ENCODE data around the gene ERVFRD-1. TPM values are rescaled to one million over a fixed set of nuclear protein-coding genes. Genes with fewer than 3 reads are reported as not detected.
"Not testable (repeated sequence)": the region's sequence is repeated elsewhere in the genome, so short reads cannot be mapped to it uniquely, and the experiment has no call there.

The ERVFRD-1 gene
- total RNA-seq, 1 donor from 2014 or later, result not detected

DNA sequence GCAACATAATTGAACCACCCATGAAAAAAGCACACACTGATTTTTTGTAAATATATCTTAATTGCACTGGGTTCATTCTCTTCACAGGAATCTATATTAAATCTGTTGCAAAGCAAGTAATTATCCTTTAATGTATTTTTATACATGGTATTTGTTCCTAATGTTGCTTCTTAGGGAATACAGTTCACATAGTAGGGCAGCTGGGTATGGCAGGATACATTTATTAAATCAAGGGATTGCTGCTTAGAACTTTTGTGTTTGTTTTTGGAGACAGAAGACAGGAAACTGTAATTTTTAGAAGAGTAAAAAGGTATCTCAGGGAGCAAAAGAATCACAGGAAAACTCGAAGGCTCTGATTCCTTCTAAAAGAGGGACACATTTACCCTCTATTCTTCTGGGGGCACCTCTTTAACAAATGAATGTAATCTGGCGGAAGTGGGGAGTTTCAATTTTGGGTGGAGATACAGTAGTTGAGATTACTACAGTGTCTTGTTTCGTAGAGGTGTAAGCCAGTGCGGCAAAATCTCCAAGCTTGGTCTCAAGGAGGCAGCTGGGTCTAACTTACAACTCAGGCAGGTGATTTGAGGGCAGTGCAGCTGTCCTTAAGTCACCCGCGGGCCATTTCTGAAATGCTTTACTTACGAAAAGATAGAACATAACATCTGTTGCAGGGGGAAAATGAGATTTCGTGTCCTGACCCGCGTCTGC is 18.7 kb downstream of the ERVFRD-1 start:
- DNase-seq (ENCODE audit: low read depth, low spot score), result no peak

DNA sequence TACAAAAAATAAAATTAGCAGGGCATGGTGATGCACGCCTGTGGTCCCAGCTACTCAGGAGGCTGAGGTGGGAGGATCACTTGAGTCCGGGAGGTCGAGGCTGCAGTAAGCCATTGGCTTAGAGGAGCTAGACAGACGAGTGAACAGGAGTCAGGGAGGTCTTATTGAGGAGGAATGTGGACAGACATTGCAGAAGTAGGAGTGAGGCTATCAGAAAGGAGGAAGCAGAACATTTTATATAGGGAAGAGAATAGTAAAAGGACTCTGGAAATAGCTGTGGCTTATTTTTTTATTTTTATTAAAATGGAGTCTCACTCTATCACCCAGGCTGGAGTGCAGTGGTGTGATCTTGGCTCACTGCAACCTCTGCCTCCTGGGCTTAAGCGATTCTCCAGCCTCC is 20.4 kb downstream of the ERVFRD-1 start:
- not testable (repeated sequence) for DNase-seq (ENCODE audit: low read depth, low spot score)

DNA sequence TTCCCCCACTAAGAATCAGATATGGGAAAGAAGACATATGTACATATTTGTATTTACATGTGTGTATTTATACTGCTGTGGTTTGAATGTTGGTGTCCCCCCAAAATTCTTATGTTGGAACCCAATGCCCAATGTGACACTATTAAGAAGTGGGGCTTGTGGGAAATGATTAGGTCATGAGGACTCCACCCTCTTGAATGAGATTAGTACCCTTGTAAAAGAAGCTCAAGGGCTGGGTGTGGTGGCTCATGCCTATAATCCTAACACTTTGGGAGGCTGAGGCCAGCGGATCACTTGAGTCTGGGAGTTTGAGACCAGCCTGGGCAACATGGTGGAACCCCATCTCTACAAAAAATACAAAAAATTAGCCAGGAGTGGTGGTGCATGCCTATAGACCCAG is 21.8 kb downstream of the ERVFRD-1 start:
- DNase-seq (ENCODE audit: low read depth, low spot score), result no peak

DNA sequence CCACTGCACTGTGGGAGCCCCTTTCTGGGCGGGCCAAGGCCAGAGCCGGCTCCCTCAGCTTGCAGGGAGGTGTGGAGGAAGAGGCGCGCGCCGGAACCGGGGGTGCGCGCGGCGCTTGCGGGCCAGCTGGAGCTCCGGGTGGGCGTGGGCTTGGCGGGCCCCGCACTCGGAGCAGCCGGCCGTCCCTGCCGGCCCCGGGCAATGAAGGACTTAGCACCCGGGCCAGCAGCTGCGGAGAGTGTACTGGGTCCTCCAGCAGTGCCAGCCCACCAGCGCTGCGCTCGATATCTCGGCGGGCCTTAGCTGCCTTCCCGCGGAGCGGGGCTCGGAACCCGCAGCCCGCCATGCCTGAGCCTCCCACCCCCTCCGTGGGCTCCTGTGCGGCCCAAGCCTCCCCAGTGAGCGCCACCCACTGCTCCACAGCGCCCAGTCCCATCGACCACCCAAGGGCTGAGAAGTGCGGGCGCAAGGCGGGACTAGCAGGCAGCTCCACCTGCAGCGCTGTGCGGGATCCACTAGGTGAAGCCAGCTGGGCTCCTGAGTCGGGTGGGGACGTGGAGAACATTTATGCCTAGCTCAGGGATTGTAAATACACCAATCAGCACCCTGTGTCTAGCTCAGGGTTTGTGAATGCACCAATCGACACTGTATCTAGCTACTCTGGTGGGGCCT is 24.2 kb downstream of the ERVFRD-1 start:
- DNase-seq (ENCODE audit: low read depth, low spot score), result not testable (repeated sequence)

DNA sequence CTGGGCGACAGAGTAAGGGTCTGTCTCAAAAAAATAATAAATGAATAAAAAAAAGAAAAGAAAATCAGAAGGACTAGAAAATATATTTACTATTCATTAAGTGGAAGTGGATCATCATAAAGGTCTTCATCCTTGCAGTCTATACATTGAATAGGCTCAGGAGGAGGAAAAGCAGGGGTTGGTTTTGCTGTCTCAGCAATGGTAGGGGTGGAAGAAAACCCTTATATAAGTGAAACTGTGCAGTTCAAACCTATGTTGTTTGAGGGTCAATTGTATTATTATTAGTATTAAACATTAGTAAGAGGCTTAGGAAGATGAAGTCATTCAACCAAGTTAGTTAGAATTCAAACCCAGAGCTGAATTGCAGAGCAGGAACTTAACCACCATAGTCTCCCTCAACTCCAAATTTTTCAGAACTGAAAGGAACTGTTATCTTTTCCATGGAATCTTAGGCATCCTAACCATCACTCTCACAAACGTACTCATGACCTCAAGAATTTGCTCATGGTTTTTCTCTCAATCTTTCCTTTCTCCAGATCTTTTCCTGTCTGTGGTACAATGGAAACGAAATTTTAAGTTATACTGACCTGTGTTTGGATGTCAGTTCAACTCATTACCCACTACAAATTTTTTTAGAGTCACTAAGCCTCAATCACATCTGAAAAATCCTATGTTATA is 25.6 kb downstream of the ERVFRD-1 start:
- no peak for DNase-seq (ENCODE audit: low read depth, low spot score)

DNA sequence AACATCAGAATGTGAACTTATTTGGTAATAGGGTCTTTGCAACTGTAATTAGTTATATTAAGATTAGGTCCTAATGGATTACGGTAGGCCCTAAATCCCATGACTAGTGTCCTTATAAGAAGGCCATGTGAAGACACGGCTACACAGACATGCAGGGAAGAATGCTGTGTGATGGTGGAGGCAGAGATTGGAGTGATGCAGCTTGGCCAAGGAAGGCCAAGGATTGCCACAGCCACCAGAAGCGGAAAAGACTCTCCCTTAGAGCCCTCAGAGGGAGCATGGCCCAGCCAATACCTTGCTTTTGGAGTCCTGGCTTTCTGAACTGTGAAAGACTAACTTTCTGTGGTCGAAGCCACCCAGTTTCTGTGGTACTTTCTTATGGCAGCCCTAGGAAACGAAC is 27.6 kb downstream of the ERVFRD-1 start:
- DNase-seq (ENCODE audit: low read depth, low spot score), result no peak

DNA sequence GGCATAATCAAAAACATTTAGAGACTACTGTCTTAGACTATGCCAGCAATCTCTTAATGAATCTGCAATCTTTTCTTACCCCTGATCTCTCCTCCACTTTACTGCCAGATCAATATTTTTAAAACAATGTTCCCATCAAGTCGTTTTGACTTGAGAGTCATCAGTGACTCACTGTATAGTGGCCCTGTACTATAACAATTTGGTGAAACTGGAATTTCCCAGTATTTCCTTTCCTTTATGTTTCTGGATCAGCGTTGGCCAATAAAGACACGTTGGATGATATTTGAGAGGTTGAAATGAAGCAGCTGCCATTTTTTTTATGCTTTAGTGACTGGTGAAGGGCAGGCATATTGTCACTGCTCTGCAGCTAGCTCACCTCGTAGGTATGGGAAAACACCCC is 28.0 kb downstream of the ERVFRD-1 start:
- no peak for DNase-seq (ENCODE audit: low read depth, low spot score)

DNA sequence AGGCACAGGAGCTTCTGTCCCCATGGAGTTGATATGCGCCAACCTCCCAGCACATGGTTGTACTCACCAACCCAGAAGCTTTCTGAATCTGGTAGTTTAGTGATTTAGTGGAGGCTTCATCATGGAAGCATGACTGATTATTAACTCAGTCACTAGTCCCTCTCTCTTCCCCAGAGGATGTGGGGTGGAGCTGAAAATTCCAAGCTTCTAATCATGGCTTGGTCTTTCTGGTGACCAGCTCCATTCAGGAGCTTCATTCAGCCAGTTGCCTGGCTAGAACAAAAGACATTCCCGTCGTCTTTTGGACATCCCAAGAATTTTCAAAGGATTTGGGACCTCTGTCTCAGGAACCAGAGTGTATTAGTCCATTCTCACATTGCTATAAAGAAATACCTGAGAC is 31.2 kb downstream of the ERVFRD-1 start:
- DNase-seq (ENCODE audit: low read depth, low spot score), result no peak

DNA sequence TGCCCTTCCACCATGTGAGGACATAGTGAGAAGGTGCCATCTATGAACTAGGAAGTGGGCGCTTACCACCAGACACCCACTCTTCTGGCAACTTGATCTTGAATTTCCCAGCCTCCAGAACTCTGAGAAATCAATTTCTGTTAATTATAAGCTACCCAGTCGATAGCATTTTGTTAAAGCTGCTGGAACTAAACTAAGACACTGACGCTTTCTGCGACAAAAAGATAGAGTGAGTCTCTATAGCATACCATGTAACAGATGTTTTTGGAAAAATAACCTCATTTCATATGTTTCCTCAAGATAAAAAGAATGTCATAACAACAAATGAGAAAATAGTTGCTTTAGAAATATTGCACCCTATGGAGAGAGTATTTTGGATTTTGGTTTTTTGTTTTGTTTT is 33.3 kb downstream of the ERVFRD-1 start:
- DNase-seq (ENCODE audit: low read depth, low spot score), result no peak

DNA sequence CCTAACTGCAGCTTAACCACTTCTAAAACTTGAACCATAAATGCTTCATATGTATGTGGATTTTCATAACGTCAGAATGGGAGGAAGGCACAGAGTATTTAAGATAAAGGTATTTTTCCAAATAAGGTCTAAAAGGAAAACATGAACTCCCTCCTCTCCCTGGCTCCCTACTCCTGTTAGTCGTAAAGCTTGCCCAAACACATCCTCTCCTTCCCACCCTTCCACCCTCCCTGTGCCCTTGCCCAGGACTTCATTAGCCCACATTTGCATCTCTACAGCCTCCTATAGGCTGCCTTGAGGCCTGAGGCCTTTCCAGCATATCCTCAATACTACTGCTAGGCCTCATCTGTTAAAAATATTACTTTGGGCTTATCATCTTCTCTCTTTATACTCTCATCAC is 35.0 kb downstream of the ERVFRD-1 start:
- DNase-seq (ENCODE audit: low read depth, low spot score), result no peak

DNA sequence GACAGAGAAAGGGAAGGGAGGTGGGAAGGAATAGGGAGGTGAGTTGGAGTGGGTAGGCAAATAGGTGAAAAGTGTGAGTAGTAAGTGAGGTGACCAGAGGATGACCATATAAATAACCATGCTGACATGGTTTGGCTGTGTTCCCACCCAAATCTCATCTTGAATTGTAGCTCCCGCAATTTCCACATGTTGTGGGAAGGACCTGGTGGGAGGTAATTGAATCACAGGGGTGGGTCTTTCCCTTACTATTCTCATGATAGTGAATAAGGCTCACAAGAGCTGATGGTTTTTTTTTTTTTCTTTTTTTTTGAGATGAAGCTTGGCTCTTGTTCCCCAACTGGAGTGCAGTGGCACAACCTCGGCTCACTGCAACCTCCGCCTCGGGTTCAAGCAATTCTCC is 39.4 kb downstream of the ERVFRD-1 start:
- DNase-seq (ENCODE audit: low read depth, low spot score), result no peak

DNA sequence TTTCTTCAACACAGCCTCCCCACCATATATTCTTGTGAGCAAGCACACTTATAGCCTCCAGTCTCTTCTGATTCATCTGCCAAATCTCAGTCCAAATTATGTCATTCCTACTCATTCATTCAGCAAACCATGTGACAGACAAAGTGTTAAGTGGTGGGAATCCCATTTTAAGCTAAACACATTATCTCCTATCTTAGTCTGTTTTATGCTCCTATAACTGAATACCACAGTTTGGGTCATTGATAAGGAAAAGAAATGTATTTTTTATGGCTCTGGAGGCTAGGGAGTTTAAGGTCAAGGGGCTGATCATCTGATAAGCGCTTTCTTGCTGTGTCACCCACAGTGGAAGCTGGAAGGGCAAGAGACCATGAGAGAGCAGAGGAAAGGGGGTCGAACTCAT is 41.8 kb downstream of the ERVFRD-1 start:
- no peak for DNase-seq (ENCODE audit: low read depth, low spot score)

DNA sequence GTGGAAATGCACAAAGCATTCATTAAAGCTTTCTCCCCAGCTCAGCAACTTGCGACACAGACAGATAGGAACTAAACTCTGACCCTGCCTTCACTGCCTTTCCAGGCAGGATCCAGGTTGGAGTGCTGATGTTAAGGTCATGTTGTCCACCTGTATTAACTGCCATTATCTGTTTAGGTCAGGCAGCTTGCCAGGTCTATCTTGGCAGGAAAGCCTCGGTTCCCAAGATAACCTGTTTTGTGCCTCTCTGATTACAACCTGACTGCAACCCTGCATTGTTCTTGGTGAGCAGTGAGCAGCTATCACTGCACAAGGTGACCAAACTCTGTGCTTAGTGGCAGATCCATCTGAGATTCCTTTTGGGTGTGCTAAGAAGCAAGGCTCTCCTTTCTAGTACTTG is 44.2 kb downstream of the ERVFRD-1 start:
- DNase-seq (ENCODE audit: low read depth, low spot score), result no peak

DNA sequence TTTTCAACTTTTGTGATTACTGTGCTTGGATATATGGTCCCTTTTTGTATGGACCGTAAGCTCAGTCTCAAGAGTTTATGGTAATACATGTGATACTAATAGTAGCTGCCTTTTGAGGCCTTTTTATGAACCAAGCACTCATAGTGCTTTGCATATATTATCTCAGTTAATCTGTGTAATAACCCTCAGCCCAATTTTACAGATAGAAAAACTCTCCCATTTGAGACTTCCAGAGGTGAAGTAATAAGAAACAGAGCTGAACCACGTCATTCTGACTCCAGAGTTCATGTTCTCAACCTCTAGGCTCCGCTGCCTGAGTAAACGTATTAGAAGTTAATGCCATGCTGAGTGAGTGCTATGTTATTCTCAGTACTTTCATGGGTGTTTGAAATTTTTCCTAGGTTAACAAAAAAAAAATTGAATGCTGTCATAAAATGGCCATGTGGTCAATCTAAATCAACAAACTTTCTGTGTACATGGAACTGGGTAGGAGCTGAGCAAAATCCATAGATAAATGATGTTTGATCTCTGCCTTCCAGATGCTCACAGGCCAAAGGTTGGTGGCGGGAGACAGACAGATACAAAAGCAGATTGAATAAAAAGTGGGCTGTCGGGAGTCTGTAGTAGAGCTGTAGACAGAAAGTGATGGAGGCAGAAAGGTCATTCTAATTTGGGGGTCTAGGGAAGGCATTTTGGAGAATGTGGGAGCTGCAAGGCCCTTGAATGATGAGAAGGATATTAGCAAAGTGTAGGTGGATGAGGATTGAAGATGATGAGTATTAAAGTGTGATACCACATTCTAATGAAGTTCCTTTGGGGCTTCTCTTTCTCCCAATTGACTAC is 44.8 kb downstream of the ERVFRD-1 start:
- no peak for DNase-seq (ENCODE audit: low read depth, low spot score)

DNA sequence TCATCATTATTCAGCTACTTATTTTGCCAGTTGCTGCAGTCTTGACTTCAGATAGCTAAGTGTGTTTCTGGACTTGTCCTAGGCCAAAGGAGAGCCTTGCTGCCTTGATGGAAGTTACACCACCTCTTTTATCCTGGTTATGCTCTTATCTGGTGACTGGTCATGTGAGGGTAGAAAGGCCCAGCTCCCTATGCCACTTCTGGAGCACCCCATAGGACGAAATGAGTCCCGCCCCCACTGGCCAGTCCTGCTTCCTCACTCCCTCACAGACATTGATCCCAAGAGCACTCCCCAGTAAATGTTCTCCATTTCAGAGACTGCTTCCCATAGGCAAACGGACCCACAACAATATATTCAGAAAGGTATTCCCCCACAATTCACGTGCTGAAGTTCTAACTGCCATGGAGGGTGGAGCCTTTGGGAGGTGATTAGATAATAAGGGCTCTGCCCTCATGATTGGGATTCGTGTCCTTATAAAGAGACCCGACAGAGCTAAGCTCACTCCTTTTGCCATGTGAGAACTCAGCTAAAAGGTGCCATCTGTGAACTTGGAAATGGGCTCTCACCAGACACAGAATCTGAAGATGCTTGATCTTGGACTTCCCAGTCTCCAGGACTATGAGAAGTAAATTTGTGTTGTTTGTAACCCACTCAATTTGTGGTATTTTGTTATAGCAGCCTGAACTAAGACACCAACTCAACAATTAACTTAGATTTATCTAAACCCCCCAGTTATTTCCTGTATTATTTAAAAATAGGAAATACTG is 45.9 kb downstream of the ERVFRD-1 start:
- no peak for DNase-seq (ENCODE audit: low read depth, low spot score)

DNA sequence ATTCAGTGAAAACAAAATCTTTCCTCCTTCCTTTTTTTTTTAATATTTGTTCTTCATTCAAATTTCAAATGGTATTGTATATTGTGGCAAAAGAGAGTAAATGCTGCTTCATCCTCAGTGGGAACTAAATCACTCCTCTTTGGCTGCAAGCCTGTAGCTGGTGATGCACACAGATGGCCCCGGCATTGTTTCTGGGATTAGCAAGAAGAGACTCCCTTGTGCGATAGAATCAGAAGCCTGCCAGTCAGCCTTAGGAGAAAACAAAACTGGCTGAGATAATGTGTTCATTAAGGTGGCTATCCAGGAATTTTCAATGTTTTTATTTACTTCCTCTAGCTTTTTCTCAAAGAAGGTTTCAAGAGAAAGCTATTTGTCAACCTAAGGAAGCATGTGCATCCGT is 46.7 kb downstream of the ERVFRD-1 start:
- no peak for DNase-seq (ENCODE audit: low read depth, low spot score)

DNA sequence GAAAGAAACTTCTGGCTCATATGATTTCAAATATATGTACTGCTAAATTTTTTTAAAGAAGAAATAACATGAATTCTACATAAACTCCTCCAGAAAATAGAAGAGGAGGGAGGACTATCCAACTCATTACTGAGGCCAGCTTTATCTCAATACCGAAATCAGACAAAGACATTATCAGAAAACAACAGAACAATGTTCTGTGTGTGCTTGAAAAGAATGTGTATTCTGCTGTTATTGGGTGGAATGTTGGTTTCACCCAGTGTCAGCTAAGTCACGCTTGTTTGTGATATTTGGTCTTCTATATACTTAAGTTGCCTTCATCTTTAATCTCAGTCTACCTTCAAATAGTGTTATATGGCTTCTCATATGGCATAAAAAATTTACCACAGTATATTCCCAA is 48.8 kb downstream of the ERVFRD-1 start:
- DNase-seq (ENCODE audit: low read depth, low spot score), result no peak

DNA sequence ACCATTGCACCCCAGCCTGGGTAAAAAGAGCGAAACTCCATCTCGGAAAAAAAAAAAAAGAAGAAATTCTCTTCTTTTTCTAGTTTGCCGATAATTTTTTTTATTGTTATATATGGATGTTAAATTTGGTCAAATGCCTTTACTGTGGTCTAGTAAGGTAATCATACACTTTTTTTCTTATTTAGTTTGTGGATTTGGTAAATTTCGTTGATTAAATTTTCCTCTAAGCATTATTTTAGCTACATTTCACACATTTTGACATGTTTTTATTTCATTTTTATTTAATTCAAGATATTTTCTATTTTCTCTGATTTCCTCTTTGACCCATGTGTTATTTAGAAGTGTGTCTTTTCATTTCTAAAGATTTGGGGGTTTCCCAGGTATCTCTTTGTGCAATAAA is 49.4 kb downstream of the ERVFRD-1 start:
- no peak for DNase-seq (ENCODE audit: low read depth, low spot score)

DNA sequence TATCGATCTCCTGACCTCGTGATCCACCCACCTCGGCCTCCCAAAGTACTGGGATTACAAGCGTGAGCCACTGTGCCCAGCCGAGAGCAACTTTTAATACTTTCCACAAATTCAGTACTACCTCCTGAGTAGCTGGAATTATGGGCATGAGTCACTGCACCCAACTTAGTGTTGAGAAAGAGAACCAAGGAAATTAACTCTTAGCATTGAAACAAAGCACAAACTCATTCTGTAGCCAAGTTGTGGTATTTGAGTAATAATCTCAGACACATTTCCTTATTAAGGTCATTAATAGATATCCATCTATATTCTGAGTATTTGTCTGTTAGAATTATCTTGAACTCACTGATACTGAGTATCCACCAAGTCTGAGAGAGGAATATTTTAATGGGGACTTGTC is 53.1 kb downstream of the ERVFRD-1 start:
- no peak for DNase-seq (ENCODE audit: low read depth, low spot score)

DNA sequence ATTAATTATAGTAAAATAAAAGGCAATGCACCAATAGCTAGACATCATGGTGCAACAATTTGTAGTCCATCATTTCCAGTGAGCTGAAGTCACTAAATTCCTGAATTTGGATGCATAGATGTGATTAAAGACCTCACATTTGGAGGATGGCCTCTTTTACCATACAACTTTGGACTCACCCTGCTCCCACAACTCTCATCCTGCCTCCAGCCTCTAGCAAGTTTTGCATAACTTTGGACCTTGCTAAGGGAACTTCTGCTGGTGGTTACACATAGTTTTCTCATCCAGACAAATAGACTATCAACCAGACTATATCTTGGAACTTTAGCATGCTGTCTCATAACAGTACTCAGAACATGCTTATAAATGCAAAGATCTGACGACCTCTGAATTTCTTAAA is 54.7 kb downstream of the ERVFRD-1 start:
- DNase-seq (ENCODE audit: low read depth, low spot score), result no peak

DNA sequence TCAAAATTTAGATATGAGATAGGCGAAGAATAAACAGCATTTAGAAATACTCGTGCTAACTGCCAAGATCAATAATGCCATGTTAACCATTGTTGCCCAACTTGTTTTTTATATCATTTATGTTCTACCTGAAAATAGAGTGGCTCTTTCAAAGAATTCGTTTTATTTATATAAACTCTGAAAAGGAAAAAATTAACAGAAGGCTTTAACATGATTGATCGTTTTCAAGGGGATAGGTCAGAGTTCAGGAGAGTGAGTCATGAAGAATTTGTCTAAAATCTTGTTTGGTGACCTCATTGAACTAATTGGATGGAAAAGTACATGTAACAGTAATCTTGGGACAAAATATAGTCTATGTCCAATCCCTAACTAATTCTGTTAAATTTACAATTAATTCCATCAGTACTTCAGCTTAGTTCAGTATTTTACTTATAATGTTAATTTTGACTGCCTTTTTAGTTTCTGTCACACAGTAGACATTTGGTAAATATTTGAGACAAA is 56.3 kb downstream of the ERVFRD-1 start:
- DNase-seq (ENCODE audit: low read depth, low spot score), result no peak
